GM18502 (cell line): ENCODE data around the gene TCF7L1.
A peak's percentile ranks its signal among the peaks of the same experiment; 100 is the strongest.
"Not testable (repeated sequence)": the region's sequence is repeated elsewhere in the genome, so short reads cannot be mapped to it uniquely, and the experiment has no call there.

Experiments
- ATAC-seq: cut with Tn5 transposase; IDR thresholded peaks from one replicate; pipeline ENCODE4 v1.9.1; 2021; ENCODE audit warnings: mild to moderate bottlenecking; ENCODE audit not compliant: unreplicated experiment, poor library complexity

TCF7L1 gene, protein sequence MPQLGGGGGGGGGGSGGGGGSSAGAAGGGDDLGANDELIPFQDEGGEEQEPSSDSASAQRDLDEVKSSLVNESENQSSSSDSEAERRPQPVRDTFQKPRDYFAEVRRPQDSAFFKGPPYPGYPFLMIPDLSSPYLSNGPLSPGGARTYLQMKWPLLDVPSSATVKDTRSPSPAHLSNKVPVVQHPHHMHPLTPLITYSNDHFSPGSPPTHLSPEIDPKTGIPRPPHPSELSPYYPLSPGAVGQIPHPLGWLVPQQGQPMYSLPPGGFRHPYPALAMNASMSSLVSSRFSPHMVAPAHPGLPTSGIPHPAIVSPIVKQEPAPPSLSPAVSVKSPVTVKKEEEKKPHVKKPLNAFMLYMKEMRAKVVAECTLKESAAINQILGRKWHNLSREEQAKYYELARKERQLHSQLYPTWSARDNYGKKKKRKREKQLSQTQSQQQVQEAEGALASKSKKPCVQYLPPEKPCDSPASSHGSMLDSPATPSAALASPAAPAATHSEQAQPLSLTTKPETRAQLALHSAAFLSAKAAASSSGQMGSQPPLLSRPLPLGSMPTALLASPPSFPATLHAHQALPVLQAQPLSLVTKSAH

DNA sequence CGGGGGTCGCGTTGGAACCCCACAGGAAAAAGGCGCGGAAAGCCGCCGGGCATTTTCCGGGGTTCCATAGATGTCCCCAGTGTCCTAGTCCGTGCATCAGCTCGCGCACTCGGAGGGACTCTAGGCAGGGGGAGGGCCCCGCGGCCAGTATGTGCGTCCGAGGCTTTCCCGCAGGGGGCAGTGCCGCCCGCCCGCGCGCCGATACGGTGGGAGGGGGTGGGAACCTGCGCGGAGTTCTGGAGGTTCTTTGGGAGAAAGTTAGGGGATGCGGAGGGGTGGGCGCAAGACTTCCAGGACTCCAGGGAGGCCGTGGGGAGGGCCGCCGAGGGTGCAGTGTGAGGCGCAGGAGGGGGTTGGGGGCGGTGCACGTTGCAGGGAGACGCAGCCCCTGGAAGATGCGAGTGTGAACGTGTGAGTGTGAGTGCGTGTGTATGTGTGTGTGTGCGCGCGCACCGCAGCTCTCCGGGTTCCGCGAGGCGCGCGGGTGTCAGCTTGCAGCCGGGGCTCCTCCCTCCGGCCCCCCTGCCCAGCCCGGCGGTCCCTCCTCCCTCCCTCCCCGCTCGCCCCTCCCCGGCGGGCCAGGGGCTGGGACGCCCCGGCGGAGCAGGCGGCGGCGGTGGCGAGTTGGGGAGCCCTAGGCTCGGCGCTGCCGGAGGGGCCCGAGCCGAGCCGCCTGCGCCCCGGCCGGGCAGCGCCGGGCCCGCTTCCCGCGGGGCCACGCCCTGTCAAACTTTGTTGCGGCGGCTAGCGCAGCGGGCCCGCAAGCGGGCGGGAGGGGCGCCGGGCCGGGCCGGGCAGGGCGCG is at the start of gene TCF7L1:
Gene TCF7L1 (plus strand): TSS at position 559 of the 804 bp plus-strand sequence. CDS start 293 bp downstream, outside the sequence.
- ATAC-seq: peak; percentile 47

DNA sequence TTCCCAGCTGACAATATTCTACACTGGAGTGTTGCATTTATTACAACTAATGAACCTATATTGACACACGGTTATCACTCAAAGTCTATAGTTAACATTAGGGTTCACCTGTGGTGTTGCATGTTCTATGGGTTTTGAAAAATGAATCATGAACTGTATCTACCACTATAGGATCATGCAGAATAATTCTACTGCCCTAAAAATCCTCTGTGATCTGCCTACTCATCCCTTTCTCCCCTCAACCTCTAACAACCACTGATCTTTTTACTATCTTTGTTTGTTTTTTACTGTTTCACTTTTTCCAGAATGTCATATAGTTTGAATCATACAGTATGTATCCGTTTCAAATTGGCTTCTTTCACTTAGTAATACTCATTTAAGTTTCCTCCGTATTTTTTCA is 47.6 kb upstream of the TCF7L1 start:
- ATAC-seq: no peak

DNA sequence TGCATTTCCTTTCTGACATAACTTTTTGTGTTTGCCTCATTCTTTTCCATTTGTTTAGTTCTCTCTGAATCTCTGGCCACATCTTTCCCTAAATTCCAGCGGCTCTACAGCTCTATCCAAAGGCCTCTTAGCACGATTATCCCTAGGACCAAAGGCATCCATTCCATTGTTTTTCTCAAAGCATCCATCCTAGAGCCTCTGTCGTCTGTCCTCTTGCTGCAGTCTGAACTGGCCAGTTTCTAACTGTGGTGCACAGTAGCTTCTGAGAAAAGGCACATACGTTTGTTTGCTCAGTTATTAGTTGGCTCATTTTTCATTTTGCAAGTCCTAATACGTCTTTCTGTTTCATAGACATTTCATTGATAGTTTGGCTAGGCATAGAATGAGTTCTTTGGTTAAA is 45.7 kb upstream of the TCF7L1 start:
- no peak for ATAC-seq

DNA sequence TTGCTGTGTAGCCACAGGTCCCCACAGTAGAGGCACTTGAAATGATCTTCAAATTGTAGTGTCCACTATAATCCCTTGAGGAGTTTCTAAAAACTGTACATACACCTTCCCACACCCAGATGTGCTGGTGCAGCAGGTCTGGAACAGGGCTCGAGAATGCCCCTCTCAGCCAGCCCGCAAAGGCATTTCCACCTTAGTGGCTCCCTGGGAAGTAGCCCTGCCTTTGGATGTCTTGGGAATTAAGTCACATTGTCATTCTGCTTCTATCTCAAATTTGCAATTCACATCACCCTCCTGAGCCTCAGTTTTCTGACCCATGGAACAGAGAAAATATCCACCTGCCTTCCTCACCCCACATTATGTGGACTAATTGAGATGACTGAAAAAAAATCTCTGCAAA is 44.3 kb upstream of the TCF7L1 start:
- no peak for ATAC-seq

DNA sequence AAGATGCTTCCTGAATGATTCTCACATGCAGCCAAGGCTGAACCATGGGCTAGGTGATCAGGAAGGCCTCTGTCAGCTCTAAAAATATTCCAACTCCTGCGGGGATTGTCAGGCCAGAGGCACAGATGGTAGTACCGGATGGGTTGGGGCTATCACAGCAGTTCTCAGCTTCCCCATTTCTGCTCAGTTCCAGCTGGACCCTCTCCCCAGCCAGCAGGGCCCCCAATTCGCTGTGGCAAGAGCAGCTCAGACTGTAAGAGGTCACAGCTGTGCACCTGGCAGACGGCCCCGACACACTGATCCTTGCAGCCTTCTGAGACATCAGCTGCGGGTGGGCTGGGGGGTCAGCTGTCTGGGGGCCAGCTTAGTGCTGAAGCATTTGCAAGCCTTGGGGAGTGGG is 43.6 kb upstream of the TCF7L1 start:
- no peak for ATAC-seq

DNA sequence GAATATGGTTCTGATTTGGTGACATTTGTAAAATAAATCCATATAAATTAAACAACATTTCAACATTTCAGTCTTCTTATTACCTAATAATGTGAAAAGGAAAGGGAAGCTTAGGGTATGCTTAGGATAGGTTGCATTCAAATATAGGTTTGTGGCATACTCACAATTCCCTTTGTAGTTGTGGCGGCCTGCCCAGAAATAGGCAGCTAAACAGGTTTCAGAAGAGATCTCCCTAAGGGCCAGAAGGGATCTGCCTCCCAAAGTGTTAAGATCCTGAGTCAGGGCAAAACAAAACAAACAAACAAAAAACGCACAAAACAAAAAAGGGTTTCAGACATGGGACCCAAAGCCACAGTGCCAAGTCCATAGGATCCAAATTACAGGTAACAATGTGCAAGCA is 41.4 kb upstream of the TCF7L1 start:
- no peak for ATAC-seq

DNA sequence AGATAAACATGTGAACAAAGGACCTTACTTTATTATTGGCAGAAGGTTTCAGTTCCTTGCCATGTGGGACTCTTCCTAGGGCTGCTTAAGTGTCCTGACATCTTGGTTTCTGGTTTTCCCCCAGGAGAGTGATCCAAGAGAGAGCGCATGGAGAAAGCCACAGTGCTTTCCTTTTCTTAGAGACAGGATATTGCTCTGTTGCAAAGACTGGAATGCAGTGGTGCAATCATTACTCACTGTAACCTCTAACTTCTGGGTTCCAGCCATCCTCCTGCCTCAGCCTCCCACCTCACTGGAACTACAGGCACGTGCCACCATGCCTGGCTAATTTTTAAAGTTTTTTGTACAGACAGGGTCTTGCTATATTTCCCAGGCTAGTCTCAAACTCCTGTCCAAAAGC is 38.1 kb upstream of the TCF7L1 start:
- ATAC-seq: no peak

DNA sequence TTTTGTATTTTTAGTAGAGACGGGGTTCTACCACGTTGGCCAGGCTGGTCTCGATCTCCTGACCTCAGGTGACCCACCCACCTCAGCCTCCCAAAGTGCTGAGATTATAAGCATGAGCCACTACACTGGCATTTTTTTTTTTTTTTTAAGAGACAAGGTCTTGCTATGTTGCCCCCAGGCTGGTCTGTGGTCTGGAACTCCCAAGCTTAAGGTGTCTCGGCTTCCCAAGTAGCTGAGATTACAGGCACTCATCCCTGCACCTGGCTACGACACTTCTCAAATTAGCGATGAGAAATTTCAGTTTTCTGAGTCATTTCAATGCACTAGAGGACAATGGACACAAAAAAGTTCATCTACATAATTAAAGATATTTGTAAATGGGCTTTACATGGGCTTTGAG is 36.6 kb upstream of the TCF7L1 start:
- ATAC-seq: no peak

DNA sequence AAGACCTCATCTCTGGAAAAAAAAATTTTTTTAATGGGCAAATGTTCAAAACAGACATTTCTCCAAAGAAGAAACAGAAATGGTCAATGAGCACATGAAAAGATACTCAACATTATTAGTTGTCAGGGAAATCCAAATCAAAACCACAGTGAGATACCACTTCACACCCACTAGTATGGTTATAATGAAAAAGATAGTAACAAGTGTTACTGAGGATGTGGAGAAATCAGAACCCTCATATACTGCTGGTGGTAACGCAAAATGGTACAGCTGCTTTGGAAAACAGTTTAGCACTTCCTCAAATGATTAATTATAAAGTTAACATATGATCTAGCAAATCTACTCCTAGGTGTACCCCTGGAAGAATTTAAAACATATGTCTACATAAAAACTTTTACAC is 29.0 kb upstream of the TCF7L1 start:
- no peak for ATAC-seq

DNA sequence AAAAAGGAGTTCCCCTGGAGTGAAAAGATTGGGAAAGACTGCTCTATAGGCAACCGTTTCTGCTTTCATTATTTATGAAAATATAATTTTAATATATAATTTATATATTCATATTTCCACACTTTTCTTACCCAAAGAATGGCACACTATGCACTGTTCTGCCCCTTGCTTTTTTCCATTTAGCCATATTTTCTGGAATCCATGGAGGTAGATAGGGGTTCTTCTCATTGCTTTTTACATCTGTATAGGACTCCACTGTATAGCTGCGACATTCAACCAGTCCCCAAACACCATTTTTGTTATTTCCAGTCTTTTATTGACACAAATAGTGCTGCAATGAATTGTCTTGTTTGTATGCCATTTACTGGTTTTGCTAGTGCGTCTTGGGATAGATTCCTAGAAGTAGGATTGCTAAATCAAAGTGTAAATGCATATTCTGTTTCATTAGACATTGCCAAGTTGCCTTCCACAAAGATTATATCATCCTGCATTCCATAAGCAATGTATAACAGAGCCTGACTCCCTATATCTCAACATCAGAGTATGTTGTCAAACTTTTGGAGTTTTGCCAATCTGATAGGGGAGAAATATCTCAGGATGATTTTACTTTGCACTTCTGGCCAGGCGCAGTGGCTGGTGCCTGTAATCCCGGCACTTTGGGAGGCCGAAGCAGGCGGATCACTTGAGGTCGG is 26.6 kb upstream of the TCF7L1 start:
- no peak for ATAC-seq

DNA sequence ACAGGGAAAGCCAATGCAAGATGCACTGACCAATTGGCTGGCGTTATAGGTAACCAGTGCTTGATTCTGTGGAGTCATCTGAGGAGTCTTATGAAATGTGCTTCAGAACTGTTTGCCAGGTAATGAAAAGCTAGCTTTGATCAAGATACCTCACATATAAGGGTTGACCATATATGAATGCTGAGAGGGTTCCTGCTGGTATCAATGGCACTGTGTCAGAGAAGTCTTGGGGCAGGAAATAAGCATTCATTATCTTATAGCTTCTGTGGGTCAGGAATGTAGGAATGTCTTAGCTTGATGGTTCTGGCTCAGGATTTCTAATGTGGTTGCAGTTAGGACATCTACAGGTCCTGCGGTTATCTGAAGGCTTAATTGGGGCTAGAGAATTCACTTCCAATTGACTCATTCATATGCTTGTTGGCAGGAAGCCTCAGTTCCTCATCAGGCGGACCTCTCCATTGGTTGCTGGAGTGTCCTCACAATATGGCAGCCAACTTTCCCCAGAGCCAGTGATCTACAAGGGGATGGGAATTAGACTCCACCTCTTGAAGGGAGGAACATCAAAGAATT is 22.1 kb upstream of the TCF7L1 start:
- ATAC-seq: no peak

DNA sequence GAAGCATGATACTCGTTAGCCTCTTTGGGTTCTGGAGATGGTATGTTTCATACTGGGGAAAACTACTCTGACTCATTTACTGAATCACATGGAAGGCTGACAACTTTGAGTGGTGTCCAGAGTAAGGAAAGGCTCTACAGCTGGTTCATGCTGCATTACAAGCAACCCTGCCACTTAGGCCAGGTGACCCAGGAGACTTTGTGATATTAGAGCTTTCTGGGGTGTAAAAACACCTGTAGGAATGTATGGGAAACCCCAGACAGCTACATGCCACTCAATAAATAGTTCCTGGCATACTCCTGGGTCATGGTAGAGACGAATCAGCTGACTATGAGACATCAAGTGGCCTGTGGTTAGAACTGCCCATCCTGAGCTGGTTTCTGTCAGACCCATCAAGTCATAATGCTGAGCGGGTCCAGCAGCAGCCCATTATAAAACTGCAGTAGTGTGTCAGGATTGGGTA is 21.3 kb upstream of the TCF7L1 start:
- no peak for ATAC-seq

DNA sequence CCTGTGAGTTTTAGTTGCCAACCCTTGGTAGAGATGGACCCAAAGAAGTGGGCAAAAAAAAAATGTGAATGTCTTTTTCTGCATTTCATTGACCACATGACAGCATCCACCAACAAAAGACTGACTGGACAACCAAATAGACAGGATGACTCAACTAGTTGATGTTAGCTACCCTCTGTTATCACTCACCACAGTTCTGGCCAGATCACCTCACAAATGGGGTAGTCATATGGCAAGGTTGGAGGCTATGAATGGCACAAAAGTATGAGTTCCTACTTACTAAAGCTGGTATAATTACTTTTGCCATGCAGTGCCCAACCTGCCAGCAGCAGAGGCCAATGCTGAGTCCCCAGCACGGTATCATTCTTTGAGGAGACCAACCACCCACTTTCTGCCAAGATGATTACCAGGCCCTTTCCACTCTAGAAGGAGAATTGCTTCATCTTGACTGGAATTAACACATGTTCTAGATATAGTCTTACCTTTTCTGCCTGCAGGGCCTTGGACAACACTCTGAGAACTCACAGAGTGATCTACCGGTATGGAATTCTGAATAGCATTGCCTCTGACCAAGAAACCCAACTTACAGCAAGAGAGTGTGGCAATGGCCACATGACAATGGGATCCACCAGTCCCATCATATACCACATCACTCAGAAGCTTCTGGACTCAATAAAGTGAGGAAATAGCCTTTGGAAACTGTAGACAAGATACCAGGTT is 20.1 kb upstream of the TCF7L1 start:
- ATAC-seq: no peak

DNA sequence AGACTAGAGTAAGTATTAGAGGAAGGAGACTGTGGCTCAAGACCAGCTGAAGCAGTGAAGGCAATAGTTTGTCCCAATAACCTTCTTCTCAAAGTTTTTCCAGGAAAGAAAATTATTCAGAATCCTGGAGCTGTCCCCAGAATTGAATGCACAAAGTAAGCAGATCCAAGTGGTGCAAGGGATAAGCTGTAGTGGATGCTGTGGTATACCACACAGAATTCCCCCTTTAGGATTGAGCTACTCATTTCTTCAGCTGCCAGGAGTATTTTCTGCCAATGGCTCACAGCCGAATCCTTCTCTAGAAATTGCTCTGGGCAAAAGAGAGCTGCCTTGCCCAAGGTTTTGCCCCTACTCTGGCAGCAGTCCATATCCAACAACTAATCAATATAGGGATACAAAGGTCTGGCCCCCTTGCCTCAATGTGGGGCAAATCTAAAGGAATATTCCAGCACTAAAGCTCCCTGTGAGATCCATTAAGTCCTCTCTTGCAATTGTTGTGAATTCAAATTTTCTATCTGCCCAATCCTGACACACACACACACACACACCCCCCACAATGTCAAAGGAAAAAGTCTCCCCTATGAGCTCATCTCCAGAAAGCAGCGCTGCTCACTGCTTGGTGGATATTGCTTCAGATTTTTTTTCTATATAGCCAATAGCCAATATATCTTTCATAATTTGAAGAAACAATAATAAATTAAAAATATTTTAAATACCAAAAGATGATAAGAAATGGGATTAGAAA is 18.4 kb upstream of the TCF7L1 start:
- no peak for ATAC-seq

DNA sequence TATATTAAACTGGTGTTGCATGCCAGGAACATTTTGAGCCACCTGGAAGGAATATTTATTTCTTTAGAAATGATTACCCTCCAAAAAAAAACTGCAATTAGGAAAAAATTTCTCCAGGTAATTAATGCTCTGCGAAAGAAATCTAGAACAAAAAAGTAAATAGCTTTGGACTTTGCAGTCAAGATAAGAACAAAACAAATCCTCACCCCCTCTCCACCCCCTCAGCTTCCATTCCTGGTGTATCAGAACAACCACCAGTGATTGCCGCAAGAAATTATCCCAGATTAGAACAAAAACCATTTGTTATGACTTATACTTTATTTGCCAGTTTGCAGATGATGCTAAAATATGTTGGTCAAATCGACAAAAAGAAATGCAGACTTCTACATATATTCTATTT is 17.0 kb upstream of the TCF7L1 start:
- ATAC-seq: no peak

DNA sequence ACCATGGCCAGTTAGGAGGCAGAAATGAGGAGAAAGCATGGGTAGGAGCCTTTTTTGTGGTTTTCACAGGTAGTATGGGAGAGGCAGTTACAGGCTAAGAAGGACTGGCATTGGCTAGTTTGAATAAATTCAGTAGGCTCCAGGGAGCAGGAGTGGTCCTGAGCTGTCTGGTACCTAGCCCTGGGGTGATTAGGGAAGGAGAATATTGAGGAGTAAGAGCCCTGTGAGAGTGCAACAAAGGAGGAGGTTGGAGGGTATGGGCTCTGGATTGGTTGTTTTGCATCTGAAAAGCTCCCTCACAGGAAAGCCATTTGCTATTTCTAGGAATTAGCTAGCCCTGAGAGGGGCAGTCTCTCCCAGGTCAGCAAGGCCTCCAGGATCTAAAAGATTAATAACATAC is 13.3 kb upstream of the TCF7L1 start:
- ATAC-seq: no peak

DNA sequence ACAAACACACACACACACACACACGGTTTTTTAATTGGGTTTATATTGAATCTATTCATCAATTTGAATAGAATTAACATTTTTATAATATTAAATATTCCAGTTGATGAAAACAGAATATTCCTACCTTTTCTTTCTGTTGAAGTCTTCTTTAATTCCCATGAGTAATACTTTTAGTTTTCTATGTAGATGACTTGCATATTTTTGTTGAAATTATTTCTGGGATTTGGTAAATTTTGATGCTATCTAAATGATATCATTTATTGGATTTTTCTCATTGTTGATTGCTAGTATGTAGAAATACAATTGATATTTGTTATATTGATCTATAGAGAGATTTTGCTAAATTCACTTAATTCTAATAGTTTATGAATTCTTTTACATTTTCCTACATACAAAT is 12.8 kb upstream of the TCF7L1 start:
- ATAC-seq: no peak

DNA sequence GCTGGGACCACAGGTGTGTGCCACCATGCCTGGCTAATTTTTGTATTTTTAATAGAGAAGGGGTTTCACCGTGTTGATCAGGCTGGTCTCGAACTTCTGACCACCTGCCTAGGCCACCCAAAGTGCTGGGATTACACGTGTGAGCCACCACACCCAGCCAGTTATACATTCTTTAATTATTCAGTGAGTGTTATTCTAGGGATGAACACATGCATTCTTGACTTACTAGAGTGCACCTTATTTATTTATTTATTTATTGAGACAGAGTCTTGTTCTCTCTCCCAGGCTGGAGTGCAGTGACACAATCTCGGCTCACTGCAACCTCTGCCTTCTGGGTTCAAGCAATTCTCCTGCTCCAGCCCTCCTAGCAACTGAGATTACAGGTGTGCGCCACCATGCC is 6.7 kb upstream of the TCF7L1 start:
- not testable (repeated sequence) for ATAC-seq

DNA sequence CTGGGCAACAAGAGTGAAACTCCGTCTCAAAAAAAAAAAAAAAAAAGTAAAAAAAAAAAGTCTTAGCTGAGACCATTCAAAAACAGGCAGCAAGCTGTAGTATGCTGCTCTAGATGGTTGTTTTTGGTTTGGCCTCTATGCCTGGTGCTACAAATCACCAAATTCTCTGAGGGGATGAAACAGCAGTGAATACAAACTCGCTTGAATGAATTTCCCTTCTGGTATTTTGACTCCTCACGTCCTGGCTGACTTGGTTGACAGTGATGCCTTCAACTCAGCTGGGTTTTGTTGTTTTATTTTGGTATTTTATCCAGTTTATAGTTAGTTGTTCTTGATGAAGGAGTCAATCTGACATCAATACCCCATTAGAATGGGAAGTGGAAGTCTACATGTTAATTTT is 3.3 kb upstream of the TCF7L1 start:
- no peak for ATAC-seq
